Upper lobe of left lung (tissue), 6 donors: Measurements from ENCODE around the gene PIGP. TPM values are rescaled to one million over a fixed set of nuclear protein-coding genes. Genes with fewer than 3 reads are reported as not detected.

Source experiments
- ATAC-seq, 2 donors: fragments of 200-7000 bp; cut with Tn5 transposase; one replicate each; pipeline ENCODE4 v1.9.1; 2022; ENCODE audit warnings: mild to moderate bottlenecking in 2 of 2, moderate library complexity in 2 of 2; ENCODE audit not compliant: low FRiP score in 2 of 2
- DNase-seq, 2 donors: peaks; one replicate each; pipeline ENCODE4 v3.0.0-alpha.2; 2019 to 2020
- H3K27ac ChIP-seq, 4 donors: fragments of 200-600 bp; sonication (generic); one replicate each; pipeline ENCODE4 v1.5.1; 2016 to 2019
- H3K27me3 ChIP-seq, 4 donors: fragments of 200-600 bp; sonication (generic); one replicate each; pipeline ENCODE4 v1.5.1; 2017 to 2019
- H3K36me3 ChIP-seq, 4 donors: fragments of 200-600 bp; sonication (generic); one replicate each; pipeline ENCODE4 v1.5.1; 2016 to 2019
- H3K4me1 ChIP-seq, 4 donors: fragments of 200-600 bp; sonication (generic); one replicate each; pipeline ENCODE4 v1.5.1; 2018 to 2019
- H3K4me3 ChIP-seq, 4 donors: fragments of 200-600 bp; sonication (generic); one replicate each; pipeline ENCODE4 v1.5.1; 2017 to 2019; ENCODE audit warnings: mild to moderate bottlenecking in 2 of 4, moderate library complexity in 1 of 4
- H3K9me3 ChIP-seq, 4 donors: fragments of 200-600 bp; sonication (generic); one replicate each; pipeline ENCODE4 v1.5.1; 2018 to 2019
- EP300 ChIP-seq, 4 donors: sonication (generic); formaldehyde crosslinking; IDR thresholded peaks; one replicate each; pipeline ENCODE4 v1.5.1; 2017; ENCODE audit warnings: antibody characterized with exemption in 4 of 4, control low read depth in 2 of 4
- POLR2A ChIP-seq, 4 donors: fragments of 450-650 bp; IDR thresholded peaks; one replicate each; pipeline ENCODE4 v1.5.1; 2016 to 2017; ENCODE audit warnings: antibody characterized with exemption in 4 of 4, mild to moderate bottlenecking in 2 of 4
- POLR2AphosphoS5 ChIP-seq, 2 donors: sonication (generic); formaldehyde crosslinking; IDR thresholded peaks; one replicate each; pipeline ENCODE4 v1.5.1; 2017; ENCODE audit warnings: antibody characterized with exemption in 2 of 2
- WGBS, 2 donors: methylation state at CpG; one replicate each; pipeline ENCODE4 v1.1.5; 2017 to 2018; 5-methylcytosine and 5-hydroxymethylcytosine counted together
- total RNA-seq, 6 donors: library from RNA; depleted of rRNA in 4 of 6; stranded (reverse); fragments of >200 nt in 4 of 6; gene quantifications; one replicate each; pipeline versions ENCODE4 v1.1.0 to v1.2.1, GENCODE V29; 2016 to 2021
- TF ChIP-seq, protein P1 (sequence below), 6 experiments: fragments of 450-650 bp in 4 of 6; fragments of 200-600 bp in 2 of 6; sonication (generic) in 2 of 6; IDR thresholded peaks; one replicate each; pipeline ENCODE4 v1.5.1; 2016 to 2019; ENCODE audit warnings: antibody characterized with exemption in 6 of 6
- donor health status: DM: no; HTN: no; CAD: no; lungs with moderate emphysema.
- donor health status: DM: no; HTN: yes; CAD: no; lungs with severe emphysema.

PIGP gene
- total RNA-seq, 6 donors from 2014 or later, result 3.1 to 33.1 (median 12.6) TPM

DNA sequence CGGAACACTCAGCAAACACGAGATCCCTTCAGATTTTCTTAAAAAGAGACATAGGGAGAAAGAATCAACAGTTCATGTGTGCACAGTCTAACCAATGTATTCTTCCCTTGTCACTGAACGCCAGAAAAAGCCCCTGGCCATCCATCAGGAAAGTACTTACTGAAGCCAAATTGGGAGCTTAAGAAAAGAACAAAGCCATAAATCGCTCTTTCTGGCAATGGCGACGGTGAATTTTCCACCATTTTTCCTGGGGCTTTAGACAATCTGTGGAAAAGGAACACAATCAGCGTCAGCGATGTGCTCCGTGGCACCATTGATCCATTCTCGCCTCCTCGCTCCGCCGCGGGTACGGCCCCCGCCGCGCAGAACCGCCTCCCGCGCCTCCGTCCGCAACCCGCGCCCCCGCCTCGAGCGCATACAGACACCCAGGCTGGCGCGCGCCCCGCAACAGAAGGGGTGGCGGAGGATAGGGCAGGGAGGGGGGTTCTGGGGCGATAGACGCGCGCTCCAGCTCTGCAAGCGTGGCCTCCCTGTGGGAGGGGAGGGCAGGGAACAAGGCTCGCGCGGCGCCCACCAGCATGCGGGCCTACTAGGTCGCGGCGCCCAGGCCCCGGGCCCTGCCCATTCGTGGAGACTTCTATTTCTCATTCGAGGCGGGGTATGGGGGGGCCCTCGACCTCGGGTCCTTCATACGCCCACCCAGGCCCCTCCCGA lies 440 bp downstream of the PIGP start:
- DNase-seq, result peak; percentile 74 to 96
- Histone ChIP-seq H3K36me3 (no peaks in the 10 kb centered on the region), H3K27me3 (no peaks in the 10 kb centered on the region), H3K4me1 (peaks cover 9 to 28% (median 15%) of the 10 kb centered on the region in 4 donors), H3K4me3 (peak overlapping the region; percentile 83 to 97 (median 90)), H3K9me3 (no peaks in the 10 kb centered on the region), H3K27ac (peak overlapping the region; percentile 95 to 100 (median 98))
- ATAC-seq, result peak; percentile 75 to 87
- WGBS, 2 donors, result 0 to 1% methylated on average over 19 to 46 of the region's 54 CpGs
- TF ChIP-seq, protein P1, sequence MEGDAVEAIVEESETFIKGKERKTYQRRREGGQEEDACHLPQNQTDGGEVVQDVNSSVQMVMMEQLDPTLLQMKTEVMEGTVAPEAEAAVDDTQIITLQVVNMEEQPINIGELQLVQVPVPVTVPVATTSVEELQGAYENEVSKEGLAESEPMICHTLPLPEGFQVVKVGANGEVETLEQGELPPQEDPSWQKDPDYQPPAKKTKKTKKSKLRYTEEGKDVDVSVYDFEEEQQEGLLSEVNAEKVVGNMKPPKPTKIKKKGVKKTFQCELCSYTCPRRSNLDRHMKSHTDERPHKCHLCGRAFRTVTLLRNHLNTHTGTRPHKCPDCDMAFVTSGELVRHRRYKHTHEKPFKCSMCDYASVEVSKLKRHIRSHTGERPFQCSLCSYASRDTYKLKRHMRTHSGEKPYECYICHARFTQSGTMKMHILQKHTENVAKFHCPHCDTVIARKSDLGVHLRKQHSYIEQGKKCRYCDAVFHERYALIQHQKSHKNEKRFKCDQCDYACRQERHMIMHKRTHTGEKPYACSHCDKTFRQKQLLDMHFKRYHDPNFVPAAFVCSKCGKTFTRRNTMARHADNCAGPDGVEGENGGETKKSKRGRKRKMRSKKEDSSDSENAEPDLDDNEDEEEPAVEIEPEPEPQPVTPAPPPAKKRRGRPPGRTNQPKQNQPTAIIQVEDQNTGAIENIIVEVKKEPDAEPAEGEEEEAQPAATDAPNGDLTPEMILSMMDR (IDR thresholded peaks at IDR 0.05), result no peak
- TF ChIP-seq POLR2A (IDR thresholded peaks at IDR 0.05) (peak in 1 of 4 donors; percentile 75), POLR2AphosphoS5 (IDR thresholded peaks at IDR 0.05) (peak; percentile 5 to 55), EP300 (IDR thresholded peaks at IDR 0.05) (no peak)

DNA sequence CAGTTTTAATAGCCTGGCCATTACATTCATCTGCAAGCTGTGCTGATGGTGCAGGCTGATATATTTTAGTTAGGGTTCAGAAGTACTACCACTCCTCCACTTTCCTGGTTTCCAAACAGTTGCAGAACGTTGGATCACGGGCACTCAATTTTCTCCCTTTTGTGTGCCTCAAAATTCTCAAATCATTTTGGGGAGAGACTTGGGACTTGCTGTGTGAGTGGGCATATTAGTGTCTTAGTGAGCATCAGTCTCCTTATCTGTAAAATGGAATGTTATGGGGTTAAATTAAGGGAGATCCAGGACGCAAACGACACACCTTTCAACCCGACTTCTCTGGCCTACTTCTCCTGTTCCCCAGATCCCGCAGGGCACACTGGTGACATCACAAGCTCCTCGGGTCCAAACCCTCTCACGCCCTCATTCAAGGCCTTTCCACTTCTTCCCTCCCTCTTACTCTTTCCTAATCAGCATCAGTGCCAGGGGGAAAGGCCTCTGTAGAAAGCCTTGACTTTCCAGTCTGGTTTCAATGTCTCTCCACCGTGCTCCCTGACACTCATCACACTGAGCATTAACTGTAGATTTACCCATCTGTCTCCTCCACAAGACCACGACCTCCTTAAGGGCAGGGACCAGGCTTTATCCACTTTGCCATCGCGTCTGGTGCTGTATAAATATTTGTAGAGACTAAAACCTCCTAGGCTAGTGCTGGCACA lies 1.2 kb downstream of the PIGP start:
- TF ChIP-seq EP300 (IDR thresholded peaks at IDR 0.05) (no peak), POLR2AphosphoS5 (IDR thresholded peaks at IDR 0.05) (peak; percentile 49 to 57), POLR2A (IDR thresholded peaks at IDR 0.05) (peak in 2 of 4 donors; percentile 50 to 53)
- H3K9me3 ChIP-seq, result no peaks in the 10 kb centered on the region
- peaks cover 0 to 3% (median 0%) of the 10 kb centered on the region in 4 donors for H3K36me3 ChIP-seq
- H3K27ac ChIP-seq, result peak overlapping the region; percentile 95 to 100 (median 98)
- WGBS, 2 donors, result 30% methylated on average over 12 of the region's 12 CpGs
- ATAC-seq (peak; percentile 61 to 68), DNase-seq (peak in 1 of 2 donors; percentile 79)
- H3K27me3 ChIP-seq, result no peaks in the 10 kb centered on the region
- peak overlapping the region in 3 of 4 donors; percentile 83 to 97 (median 93) for H3K4me3 ChIP-seq
- peaks cover 9 to 28% (median 15%) of the 10 kb centered on the region in 4 donors for H3K4me1 ChIP-seq

DNA sequence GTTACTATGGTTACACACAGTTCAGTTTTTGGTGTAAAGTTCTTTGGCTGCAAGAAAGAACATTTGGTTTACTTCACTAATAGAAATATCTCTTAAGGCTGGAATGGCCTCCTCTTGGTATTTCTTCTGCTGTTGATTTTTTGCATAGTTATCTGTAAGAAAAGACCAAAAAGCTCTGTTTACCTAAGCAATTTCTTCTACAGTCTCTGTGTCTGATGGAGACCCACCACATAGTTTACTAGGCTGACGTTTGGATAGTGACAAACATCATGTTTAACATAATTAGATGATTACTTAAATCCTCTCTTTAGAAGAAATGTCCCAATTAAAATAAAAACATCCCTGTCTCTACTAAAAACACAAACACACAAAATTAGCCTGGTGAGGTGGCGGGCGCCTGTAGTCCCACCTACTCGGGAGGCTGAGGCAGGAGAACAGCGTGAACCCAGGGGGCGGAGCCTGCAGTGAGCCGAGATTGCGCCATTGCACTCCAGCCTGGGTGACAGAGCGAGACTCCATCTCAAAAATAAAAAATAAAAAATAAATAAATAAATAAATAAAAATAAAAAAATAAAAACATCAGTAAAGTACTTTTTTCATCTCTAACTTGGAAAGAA lies 7.2 kb downstream of the PIGP start:
- WGBS, 2 donors, result 94 to 98% methylated on average over 9 of the region's 9 CpGs
- Histone ChIP-seq H3K36me3 (peaks cover 0 to 13% (median 3%) of the 10 kb centered on the region in 4 donors), H3K4me1 (peaks cover 0 to 3% (median under 1%) of the 10 kb centered on the region in 4 donors), H3K9me3 (no peaks in the 10 kb centered on the region), H3K27me3 (no peaks in the 10 kb centered on the region), H3K27ac (no peak overlapping the region), H3K4me3 (no peak overlapping the region)
- ATAC-seq (no peak), DNase-seq (peak in 1 of 2 donors; percentile 42)
- TF ChIP-seq, protein P1 (IDR thresholded peaks at IDR 0.05), result no peak
- TF ChIP-seq EP300 (IDR thresholded peaks at IDR 0.05), result no peak
- TF ChIP-seq POLR2AphosphoS5 (IDR thresholded peaks at IDR 0.05), result no peak
- TF ChIP-seq POLR2A (IDR thresholded peaks at IDR 0.05), result no peak

DNA sequence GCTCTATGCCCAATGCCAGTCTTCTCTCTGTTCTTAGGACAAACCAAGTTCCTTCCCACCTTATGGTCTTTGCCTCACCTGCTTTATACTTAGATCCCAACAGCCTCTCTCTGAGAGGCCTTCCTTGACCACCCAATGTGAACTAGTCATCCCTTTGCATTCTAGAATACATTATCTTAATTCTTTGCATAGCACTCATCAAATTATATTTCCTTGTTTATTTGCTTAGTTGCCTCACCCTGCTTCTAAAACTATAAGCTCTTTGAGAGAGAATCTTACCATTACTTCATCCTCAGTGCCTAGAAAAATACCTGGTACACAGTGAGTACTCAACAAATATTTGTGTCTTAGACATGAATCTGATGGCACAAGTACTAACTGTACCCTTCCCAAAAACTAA lies 8.0 kb downstream of the PIGP start:
- TF ChIP-seq, protein P1 (IDR thresholded peaks at IDR 0.05), result no peak
- TF ChIP-seq POLR2AphosphoS5 (IDR thresholded peaks at IDR 0.05) (no peak), EP300 (IDR thresholded peaks at IDR 0.05) (no peak), POLR2A (IDR thresholded peaks at IDR 0.05) (no peak)
- peaks cover 0 to 8% (median 2%) of the 10 kb centered on the region in 4 donors for H3K4me1 ChIP-seq
- no peaks in the 10 kb centered on the region for H3K9me3 ChIP-seq
- no peak overlapping the region for H3K4me3 ChIP-seq
- no peaks in the 10 kb centered on the region for H3K27me3 ChIP-seq
- peaks cover 0 to 13% (median 3%) of the 10 kb centered on the region in 4 donors for H3K36me3 ChIP-seq
- DNase-seq, result no peak
- no peak overlapping the region for H3K27ac ChIP-seq
- ATAC-seq, result no peak

DNA sequence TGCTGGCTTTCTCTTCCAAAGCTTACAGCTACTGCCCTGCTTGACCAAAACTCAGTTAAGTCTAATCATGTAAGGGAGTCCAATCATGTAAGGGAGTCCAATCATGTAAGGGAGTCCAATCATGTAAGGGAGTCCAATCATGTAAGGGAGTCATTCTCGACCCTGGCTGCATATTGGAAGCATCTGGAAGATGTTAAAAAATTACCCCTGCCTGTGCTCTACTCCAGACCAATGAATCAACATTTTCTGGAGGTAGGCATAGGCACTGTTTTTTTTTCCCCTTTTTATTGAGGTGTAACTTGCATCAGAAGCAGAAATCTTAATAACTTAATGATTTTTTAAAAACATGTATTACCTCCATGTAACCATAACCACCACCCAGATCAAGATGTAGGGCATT lies 9.4 kb downstream of the PIGP start:
- Histone ChIP-seq H3K9me3 (no peaks in the 10 kb centered on the region), H3K36me3 (peaks cover 0 to 13% (median 3%) of the 10 kb centered on the region in 4 donors), H3K4me3 (no peak overlapping the region), H3K4me1 (peaks cover 0 to 8% (median 2%) of the 10 kb centered on the region in 4 donors), H3K27me3 (no peaks in the 10 kb centered on the region), H3K27ac (no peak overlapping the region)
- DNase-seq, result no peak
- 78 to 85% methylated on average over 1 of the region's 1 CpG for WGBS, 2 donors
- ATAC-seq, result no peak
- TF ChIP-seq POLR2AphosphoS5 (IDR thresholded peaks at IDR 0.05) (no peak), EP300 (IDR thresholded peaks at IDR 0.05) (no peak), POLR2A (IDR thresholded peaks at IDR 0.05) (no peak)
- TF ChIP-seq, protein P1 (IDR thresholded peaks at IDR 0.05), result no peak
